OCI-LY1 (cell line): ENCODE results near the gene LIMK2.

Source experiments
- EZH2 ChIP-seq: fragments of 200-600 bp; sonication (generic), shearing (Covaris generic); IDR thresholded peaks from 2 replicates; pipeline ENCODE4 v1.8.0; 2017; ENCODE audit warnings: borderline replicate concordance, mixed run types, mild to moderate bottlenecking, antibody characterized with exemption, low read length, moderate library complexity, mixed read lengths
- TF ChIP-seq, protein P1 (sequence below): fragments of 200-600 bp; sonication (generic), shearing (Covaris generic); IDR thresholded peaks from 2 replicates; pipeline ENCODE4 v1.5.1; 2017; ENCODE audit warnings: mild to moderate bottlenecking, antibody characterized with exemption, low read length, moderate library complexity, mixed read lengths

DNA sequence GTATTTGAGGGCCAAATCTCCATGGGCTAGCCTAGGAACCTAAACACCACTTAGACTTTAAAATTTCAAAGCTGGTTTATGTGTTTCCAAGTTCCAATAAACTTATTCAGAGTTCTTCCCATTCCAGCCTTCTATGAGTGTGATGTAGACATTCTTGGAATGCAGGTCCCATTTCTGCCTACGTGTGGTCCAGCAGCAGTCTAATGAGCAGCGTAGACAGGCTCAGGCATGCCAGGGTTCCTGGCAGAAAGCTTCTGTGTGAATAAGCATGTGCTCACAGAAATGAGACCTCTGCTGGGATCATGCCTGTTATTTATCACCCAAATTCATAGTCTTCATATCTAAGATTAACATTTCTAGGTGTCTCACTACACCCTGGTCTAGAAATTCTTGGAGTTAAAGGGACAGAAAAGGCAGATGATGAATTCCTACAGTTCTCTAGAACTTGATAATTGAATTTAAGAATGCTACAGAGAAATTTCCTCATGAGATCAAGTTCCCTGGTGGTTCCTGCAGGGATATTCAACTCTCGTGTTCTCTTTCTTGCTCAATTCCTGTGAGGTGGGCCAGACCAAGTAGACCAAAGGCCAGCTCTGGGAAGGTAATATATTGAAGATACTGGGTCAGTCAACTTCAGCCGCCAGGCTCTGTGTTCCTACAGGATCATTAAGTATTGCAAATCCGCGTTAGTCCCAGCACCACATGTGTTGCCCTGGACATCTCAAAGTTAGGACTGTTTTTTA is 34.5 kb upstream of the LIMK2 start:
- TF ChIP-seq, protein P1, sequence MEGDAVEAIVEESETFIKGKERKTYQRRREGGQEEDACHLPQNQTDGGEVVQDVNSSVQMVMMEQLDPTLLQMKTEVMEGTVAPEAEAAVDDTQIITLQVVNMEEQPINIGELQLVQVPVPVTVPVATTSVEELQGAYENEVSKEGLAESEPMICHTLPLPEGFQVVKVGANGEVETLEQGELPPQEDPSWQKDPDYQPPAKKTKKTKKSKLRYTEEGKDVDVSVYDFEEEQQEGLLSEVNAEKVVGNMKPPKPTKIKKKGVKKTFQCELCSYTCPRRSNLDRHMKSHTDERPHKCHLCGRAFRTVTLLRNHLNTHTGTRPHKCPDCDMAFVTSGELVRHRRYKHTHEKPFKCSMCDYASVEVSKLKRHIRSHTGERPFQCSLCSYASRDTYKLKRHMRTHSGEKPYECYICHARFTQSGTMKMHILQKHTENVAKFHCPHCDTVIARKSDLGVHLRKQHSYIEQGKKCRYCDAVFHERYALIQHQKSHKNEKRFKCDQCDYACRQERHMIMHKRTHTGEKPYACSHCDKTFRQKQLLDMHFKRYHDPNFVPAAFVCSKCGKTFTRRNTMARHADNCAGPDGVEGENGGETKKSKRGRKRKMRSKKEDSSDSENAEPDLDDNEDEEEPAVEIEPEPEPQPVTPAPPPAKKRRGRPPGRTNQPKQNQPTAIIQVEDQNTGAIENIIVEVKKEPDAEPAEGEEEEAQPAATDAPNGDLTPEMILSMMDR, result no peak
- TF ChIP-seq EZH2, result no peak
